ENCODE measurements around the gene UBE2D2.
A peak's percentile ranks its signal among the peaks of the same experiment; 100 is the strongest.

UBE2D2 gene

DNA sequence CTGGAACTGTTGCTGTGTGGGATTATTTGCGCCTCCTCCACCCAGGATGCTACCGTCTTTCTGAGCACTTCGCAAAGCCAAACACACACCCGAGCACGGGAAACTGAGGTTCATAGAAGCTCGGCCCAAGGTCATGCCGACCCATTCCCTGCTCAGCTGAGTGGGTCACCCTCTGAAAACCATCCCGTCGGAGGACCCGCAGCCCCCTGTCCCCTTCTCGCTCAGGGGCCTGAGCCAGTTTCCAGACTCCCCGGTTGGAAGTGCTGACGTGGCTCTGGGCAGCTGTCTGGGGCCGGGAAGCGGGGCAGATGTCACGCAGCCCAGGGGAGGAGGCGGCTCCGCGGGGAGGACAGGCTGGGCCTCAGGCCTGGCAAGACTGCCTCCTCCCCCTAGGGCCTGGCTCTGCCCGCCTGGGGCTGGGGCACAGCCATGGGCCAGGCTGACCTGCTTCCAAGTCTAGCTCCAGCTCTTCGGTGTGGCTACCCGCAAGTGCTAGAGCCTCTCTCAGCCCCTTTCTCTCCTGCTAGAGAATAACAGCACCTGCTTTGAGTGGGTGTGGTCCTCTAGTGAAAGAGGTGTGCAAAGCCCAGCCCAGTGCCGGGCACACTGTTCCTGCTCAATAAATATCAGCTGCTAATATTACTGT lies 77.1 kb downstream of the UBE2D2 start:
- Histone ChIP-seq H3K36me3 (ENCODE audit: insufficient read depth, insufficient read length, low read length) (no peaks in the 10 kb centered on the region), H3K4me1 (ENCODE audit: insufficient read depth, insufficient read length) (peaks cover 27% of the 10 kb centered on the region), H3K9me3 (ENCODE audit: insufficient read depth, low read length) (no peaks in the 10 kb centered on the region), H3K9ac (ENCODE audit: insufficient read length, low read depth) (peak overlapping the region; percentile 72), H3K4me3 (ENCODE audit: insufficient read length, low read depth) (peak overlapping the region; percentile 13), H3K27me3 (ENCODE audit: insufficient read depth, insufficient read length) (no peaks in the 10 kb centered on the region)
- DNase-seq (ENCODE audit: low read depth, low spot score) = no peak
- TF ChIP-seq SUZ12 (IDR thresholded peaks at IDR 0.05; ENCODE audit: extremely low read depth, insufficient read depth, insufficient read length) = no peak
- no peak for TF ChIP-seq ZNF274 (IDR thresholded peaks at IDR 0.05; ENCODE audit: low read depth, low read length)
- no peak for TF ChIP-seq YY1 (IDR thresholded peaks at IDR 0.05; ENCODE audit: insufficient read depth, insufficient read length)

DNA sequence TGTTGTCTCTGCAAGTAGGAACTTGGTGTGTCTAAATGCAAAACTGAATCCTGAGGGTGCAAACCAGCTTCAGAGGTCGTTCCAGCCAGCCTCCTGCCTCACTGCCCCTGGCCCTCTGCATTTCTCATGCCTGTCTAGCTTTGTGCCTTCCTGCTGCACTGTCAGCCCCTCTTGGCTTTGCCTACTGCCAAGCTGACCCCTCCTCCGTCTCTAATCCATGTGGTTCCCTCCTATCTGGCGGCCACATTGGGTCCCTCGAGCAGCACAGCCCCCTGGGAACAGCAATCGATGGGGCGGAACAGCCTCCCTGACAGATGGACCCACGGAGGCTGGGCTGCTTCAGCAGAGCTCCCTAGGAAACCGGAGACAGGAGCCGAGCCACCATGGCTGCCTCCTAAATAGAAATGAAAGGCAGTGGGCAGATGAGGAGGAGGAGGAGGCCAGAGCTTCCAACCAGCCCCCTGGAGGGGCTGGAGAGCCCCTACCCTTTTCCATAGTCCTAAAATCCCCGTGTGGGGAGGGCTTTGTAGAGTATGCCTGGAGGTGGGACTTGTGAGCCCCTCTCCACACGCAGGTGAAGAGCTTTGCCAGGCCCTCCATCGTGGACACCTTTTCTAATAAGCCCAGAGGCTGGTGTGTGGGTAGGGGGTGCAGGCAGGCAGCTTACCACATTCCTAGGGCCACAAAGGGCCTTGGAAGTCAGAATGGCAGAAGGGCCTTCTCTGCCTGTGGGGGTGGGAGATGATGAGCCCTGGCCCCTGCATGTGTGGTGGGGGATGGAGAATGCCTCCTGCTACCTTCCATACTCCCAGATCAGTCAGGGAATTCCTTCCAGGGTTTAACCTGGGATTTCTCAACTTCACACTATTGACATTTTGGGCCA lies 77.8 kb downstream of the UBE2D2 start:
- TF ChIP-seq ZNF274 (IDR thresholded peaks at IDR 0.05; ENCODE audit: low read depth, low read length) = no peak
- Histone ChIP-seq H3K9me3 (ENCODE audit: insufficient read depth, low read length) (no peaks in the 10 kb centered on the region), H3K4me1 (ENCODE audit: insufficient read depth, insufficient read length) (peaks cover 29% of the 10 kb centered on the region), H3K27me3 (ENCODE audit: insufficient read depth, insufficient read length) (no peaks in the 10 kb centered on the region), H3K36me3 (ENCODE audit: insufficient read depth, insufficient read length, low read length) (no peaks in the 10 kb centered on the region), H3K9ac (ENCODE audit: insufficient read length, low read depth) (peak overlapping the region; percentile 17), H3K4me3 (ENCODE audit: insufficient read length, low read depth) (no peak overlapping the region)
- no peak for DNase-seq (ENCODE audit: low read depth, low spot score)

DNA sequence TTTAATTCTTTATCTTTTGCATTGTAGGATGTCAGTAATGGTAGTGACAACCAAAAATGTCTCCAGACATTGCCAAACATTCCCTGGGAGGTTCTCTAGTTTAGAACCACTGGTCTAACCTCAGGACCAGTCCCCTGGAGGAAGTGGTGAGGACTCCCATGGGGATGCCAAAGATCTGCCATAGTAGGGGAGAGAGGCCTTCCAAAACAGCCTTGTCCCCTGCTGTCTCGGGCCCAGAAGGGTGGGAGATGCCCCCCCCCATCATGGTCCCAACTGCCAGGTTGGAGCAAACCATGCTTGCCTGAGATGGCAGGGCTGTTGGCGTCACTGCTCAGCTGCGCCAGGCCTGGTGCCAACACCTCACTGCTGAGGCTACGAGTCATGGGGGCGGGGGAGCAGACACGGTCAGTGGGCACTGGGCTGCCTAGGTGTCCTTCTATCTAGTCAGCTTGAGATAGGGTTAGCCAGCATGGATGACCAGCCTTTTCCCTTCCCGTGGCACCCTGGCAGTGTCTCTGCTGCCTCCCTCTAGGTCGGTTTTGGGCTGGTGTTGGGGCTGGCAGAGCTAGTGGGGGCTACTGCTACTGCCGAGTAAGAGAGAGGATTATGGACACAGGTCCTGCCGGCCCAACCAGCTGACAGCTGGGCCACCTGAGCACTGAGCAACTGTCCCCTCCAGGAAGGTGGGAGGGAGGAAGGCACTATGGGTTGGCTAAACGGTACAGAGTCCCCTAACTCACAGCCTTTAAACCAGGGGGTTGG lies 78.7 kb downstream of the UBE2D2 start:
- no peak for DNase-seq (ENCODE audit: low read depth, low spot score)
- H3K27me3 ChIP-seq (ENCODE audit: insufficient read depth, insufficient read length) = peaks cover 4% of the 10 kb centered on the region
- no peak overlapping the region for H3K9ac ChIP-seq (ENCODE audit: insufficient read length, low read depth)
- no peak for TF ChIP-seq YY1 (IDR thresholded peaks at IDR 0.05; ENCODE audit: insufficient read depth, insufficient read length)
- no peaks in the 10 kb centered on the region for H3K36me3 ChIP-seq (ENCODE audit: insufficient read depth, insufficient read length, low read length)
- no peak overlapping the region for H3K4me3 ChIP-seq (ENCODE audit: insufficient read length, low read depth)
- H3K9me3 ChIP-seq (ENCODE audit: insufficient read depth, low read length) = no peaks in the 10 kb centered on the region
- peaks cover 25% of the 10 kb centered on the region for H3K4me1 ChIP-seq (ENCODE audit: insufficient read depth, insufficient read length)

DNA sequence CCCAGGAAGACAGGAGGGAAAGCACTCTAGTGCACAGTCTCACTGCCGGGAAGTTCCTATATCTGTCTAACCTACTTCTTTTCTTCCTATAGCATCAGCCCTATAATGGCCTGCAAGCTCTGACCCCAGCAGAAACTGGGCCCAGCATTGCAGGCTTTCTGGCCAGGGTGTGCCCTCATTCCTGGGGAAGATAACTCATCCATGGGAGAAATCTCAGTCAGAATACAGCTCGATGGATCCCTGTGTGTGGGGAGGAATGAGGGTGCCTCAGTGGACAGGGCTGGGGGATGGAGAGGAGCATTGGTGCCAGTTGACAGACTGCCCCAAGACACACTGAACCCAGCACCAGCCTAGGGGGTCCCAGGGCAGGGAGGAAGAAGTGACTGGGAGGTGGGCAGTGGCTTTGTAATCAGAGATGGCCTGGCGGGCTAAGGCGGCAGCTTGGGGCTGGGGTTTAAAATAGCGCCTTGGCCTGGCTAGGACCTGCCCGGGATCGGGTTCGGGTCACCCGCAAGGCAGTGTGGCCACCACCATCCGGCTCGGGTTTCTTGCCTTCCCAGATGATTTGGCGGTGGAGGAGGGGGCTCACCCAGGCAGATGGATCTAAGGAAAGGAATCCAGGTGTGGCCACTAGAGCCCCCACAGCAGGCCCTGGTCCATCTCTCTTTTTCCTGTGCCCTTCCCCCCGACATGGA lies 79.4 kb downstream of the UBE2D2 start:
- Histone ChIP-seq H3K36me3 (ENCODE audit: insufficient read depth, insufficient read length, low read length) (no peaks in the 10 kb centered on the region), H3K27me3 (ENCODE audit: insufficient read depth, insufficient read length) (peaks cover 12% of the 10 kb centered on the region), H3K9ac (ENCODE audit: insufficient read length, low read depth) (no peak overlapping the region), H3K4me1 (ENCODE audit: insufficient read depth, insufficient read length) (peaks cover 25% of the 10 kb centered on the region), H3K4me3 (ENCODE audit: insufficient read length, low read depth) (no peak overlapping the region), H3K9me3 (ENCODE audit: insufficient read depth, low read length) (no peaks in the 10 kb centered on the region)
- no peak for DNase-seq (ENCODE audit: low read depth, low spot score)
- TF ChIP-seq YY1 (IDR thresholded peaks at IDR 0.05; ENCODE audit: insufficient read depth, insufficient read length) (no peak), ZNF274 (IDR thresholded peaks at IDR 0.05; ENCODE audit: low read depth, low read length) (no peak)

DNA sequence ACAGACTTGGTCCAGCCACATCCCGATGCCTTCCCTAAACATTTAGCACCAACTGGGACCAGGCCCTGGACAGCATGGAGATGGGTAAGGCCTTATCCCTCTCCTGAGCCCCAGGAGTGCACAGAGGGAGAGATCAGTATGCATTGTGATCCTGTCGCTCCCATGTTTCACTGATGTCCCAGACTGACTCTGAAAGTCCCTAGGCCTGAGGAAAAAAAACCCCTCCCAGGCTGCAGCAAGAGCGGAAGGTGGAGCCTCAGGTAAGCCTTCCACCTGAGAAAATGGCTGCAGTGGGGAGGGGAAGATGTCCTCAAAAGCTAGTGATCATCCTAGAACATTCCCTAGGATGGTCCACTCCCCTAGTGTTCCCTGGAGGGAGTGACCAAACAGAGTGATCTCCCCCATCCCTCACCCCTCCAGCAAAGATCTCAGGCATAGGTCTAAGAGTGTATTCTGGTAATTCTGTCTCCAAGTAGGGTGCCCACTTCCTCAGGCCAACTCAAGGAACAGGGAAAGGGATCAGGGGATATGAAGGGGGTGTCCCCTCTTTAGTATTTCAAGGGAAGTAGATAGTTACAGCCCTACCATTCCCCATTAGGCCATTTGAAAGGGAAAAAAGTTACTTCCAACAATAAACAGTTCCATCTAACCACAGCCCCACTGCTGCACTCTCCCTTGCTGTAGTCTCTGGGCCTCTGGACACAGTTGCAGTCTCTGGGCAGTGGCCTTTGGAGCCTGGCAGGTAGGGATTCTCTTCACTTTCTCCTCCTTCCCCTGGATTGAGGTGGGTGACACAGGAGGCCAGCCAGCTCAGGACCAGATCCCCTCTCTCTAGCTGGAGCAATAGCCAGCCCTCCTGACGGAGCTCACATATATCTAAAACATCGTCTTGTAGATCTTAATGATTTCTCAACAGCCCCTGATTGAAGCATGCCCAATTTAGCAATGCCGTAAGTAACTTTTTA lies 80.3 kb downstream of the UBE2D2 start:
- Histone ChIP-seq H3K9ac (ENCODE audit: insufficient read length, low read depth) (no peak overlapping the region), H3K4me1 (ENCODE audit: insufficient read depth, insufficient read length) (peaks cover 25% of the 10 kb centered on the region), H3K36me3 (ENCODE audit: insufficient read depth, insufficient read length, low read length) (no peaks in the 10 kb centered on the region), H3K4me3 (ENCODE audit: insufficient read length, low read depth) (no peak overlapping the region), H3K27me3 (ENCODE audit: insufficient read depth, insufficient read length) (peaks cover 20% of the 10 kb centered on the region), H3K9me3 (ENCODE audit: insufficient read depth, low read length) (no peaks in the 10 kb centered on the region)
- DNase-seq (ENCODE audit: low read depth, low spot score) = no peak
- TF ChIP-seq ZNF274 (IDR thresholded peaks at IDR 0.05; ENCODE audit: low read depth, low read length) (no peak), SUZ12 (IDR thresholded peaks at IDR 0.05; ENCODE audit: extremely low read depth, insufficient read depth, insufficient read length) (no peak), YY1 (IDR thresholded peaks at IDR 0.05; ENCODE audit: insufficient read depth, insufficient read length) (no peak)

DNA sequence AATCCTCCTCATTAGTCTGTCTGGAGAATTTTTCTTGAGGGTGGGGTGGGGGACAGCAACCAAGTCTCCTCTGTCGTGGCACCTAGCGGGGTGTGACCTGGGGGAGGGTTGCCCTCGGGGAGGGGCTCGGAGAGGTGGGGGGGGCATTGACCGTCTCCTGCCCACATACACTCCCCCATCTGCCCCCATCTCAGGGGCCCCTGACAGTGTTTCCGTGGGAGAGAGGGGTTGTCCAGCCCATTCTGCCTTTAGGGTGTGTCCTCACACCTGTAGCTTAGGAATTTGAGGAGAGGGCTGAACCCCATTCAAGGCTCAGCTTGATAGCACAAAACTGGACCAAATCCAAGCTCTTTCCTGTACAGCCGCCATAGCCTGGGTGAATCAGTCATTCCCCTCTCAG lies 81.1 kb downstream of the UBE2D2 start:
- no peak for DNase-seq (ENCODE audit: low read depth, low spot score)
- no peak overlapping the region for H3K4me3 ChIP-seq (ENCODE audit: insufficient read length, low read depth)
- peaks cover 27% of the 10 kb centered on the region for H3K27me3 ChIP-seq (ENCODE audit: insufficient read depth, insufficient read length)
- TF ChIP-seq SUZ12 (IDR thresholded peaks at IDR 0.05; ENCODE audit: extremely low read depth, insufficient read depth, insufficient read length) = no peak
- TF ChIP-seq ZNF274 (IDR thresholded peaks at IDR 0.05; ENCODE audit: low read depth, low read length) = no peak
- no peak for TF ChIP-seq YY1 (IDR thresholded peaks at IDR 0.05; ENCODE audit: insufficient read depth, insufficient read length)
- no peaks in the 10 kb centered on the region for H3K9me3 ChIP-seq (ENCODE audit: insufficient read depth, low read length)
- peaks cover 30% of the 10 kb centered on the region for H3K4me1 ChIP-seq (ENCODE audit: insufficient read depth, insufficient read length)
- no peaks in the 10 kb centered on the region for H3K36me3 ChIP-seq (ENCODE audit: insufficient read depth, insufficient read length, low read length)
- no peak overlapping the region for H3K9ac ChIP-seq (ENCODE audit: insufficient read length, low read depth)
